Glomerular visceral epithelial cell (primary cell): ENCODE data around the gene SCNN1G.
"Not testable (repeated sequence)": the region's sequence is repeated elsewhere in the genome, so short reads cannot be mapped to it uniquely, and the experiment has no call there.

Experiments used
- DNase-seq: peaks from one replicate; pipeline ENCODE4 v3.0.0-alpha.2; 2016; ENCODE audit errors: extremely low spot score

Gene SCNN1G

GRCh38 chr16:23182679-23183542 is at the start of gene SCNN1G:
TSS of gene SCNN1G (plus strand) at chr16:23182745. CDS start at chr16:23186272, 3,527 bp downstream.
- peak; percentile 18 for DNase-seq

GRCh38 chr16:23132775-23133463 is 49.6 kb upstream of the SCNN1G start:
- DNase-seq, result no peak

GRCh38 chr16:23134274-23134673 is 48.3 kb upstream of the SCNN1G start:
- no peak for DNase-seq

GRCh38 chr16:23137256-23137655 is 45.3 kb upstream of the SCNN1G start:
- no peak for DNase-seq

GRCh38 chr16:23137818-23138217 is 44.7 kb upstream of the SCNN1G start:
- no peak for DNase-seq

GRCh38 chr16:23140107-23140506 is 42.4 kb upstream of the SCNN1G start:
- DNase-seq, result no peak

GRCh38 chr16:23141033-23141432 is 41.5 kb upstream of the SCNN1G start:
- no peak for DNase-seq

- DNase-seq, result no peak
These were observed 41.0 kb upstream of the SCNN1G start for GRCh38 chr16:23141500-23141899.

GRCh38 chr16:23141959-23142740 is 40.4 kb upstream of the SCNN1G start:
- DNase-seq, result no peak

- no peak for DNase-seq
These were observed 39.2 kb upstream of the SCNN1G start for GRCh38 chr16:23143391-23143790.

GRCh38 chr16:23144393-23144792 is 38.2 kb upstream of the SCNN1G start:
- not testable (repeated sequence) for DNase-seq

- peak; percentile 78 for DNase-seq
These were observed 37.4 kb upstream of the SCNN1G start for GRCh38 chr16:23145186-23145585.

- peak; percentile 80 for DNase-seq
These were observed 36.9 kb upstream of the SCNN1G start for GRCh38 chr16:23145608-23146007.

- no peak for DNase-seq
These were observed 35.5 kb upstream of the SCNN1G start for GRCh38 chr16:23146877-23147601.

GRCh38 chr16:23147666-23148065 is 34.9 kb upstream of the SCNN1G start:
- no peak for DNase-seq

GRCh38 chr16:23148166-23148512 is 34.4 kb upstream of the SCNN1G start:
- no peak for DNase-seq

GRCh38 chr16:23148513-23149266 is 33.9 kb upstream of the SCNN1G start:
- peak; percentile 58 for DNase-seq

- DNase-seq, result peak; percentile 94
These were observed 33.1 kb upstream of the SCNN1G start, which contains the start of gene USP31 for GRCh38 chr16:23149267-23149992. TSS of gene USP31 (minus strand) at chr16:23149452. CDS start at chr16:23149270, 182 bp downstream.

- DNase-seq, result no peak
These were observed 32.6 kb upstream of the SCNN1G start for GRCh38 chr16:23149993-23150364.
